NCI-H82 treated with DMSO at 0.1 percent for 48 hours (cell line): ENCODE measurements around the gene SERTAD4.
"Not testable (repeated sequence)": the region's sequence is repeated elsewhere in the genome, so short reads cannot be mapped to it uniquely, and the experiment has no call there.

ENCODE experiments used
- DNase-seq: peaks from one replicate; lab custom pipeline; 2025; ENCODE audit not compliant: unreplicated experiment; lab: John Stamatoyannopoulos, UW

SERTAD4 gene

GRCh38 chr1:210257698-210258529 lies 25.3 kb downstream of the SERTAD4 start:
- no peak for DNase-seq

GRCh38 chr1:210259561-210259960 lies 27.0 kb downstream of the SERTAD4 start:
- DNase-seq, result peak; percentile 56

GRCh38 chr1:210260096-210260495 lies 27.5 kb downstream of the SERTAD4 start:
- peak; percentile 35 for DNase-seq

GRCh38 chr1:210262167-210262896 lies 29.7 kb downstream of the SERTAD4 start:
- no peak for DNase-seq

GRCh38 chr1:210262897-210263272 lies 30.3 kb downstream of the SERTAD4 start:
- DNase-seq, result no peak

- DNase-seq, result no peak
Observed at GRCh38 chr1:210263963-210264362, 31.4 kb downstream of the SERTAD4 start.

GRCh38 chr1:210264496-210265380 lies 32.1 kb downstream of the SERTAD4 start:
- DNase-seq, result no peak

GRCh38 chr1:210265392-210265955 lies 32.9 kb downstream of the SERTAD4 start:
- DNase-seq, result not testable (repeated sequence)

GRCh38 chr1:210269981-210270380 lies 37.4 kb downstream of the SERTAD4 start:
- DNase-seq, result no peak

GRCh38 chr1:210272666-210273065 lies 40.1 kb downstream of the SERTAD4 start:
- DNase-seq, result no peak

GRCh38 chr1:210280221-210280620 lies 47.6 kb downstream of the SERTAD4 start:
- no peak for DNase-seq

GRCh38 chr1:210288116-210288515 lies 55.5 kb downstream of the SERTAD4 start:
- DNase-seq, result no peak

GRCh38 chr1:210289248-210289647 lies 56.7 kb downstream of the SERTAD4 start:
- no peak for DNase-seq

- no peak for DNase-seq
Observed at GRCh38 chr1:210291081-210291764, 58.6 kb downstream of the SERTAD4 start.

- DNase-seq, result no peak
Observed at GRCh38 chr1:210291786-210292230, 59.2 kb downstream of the SERTAD4 start.

- DNase-seq, result no peak
Observed at GRCh38 chr1:210292231-210292871, 59.8 kb downstream of the SERTAD4 start.

- no peak for DNase-seq
Observed at GRCh38 chr1:210293171-210293607, 60.6 kb downstream of the SERTAD4 start.

- peak; percentile 83 for DNase-seq
Observed at GRCh38 chr1:210294999-210295745, 62.6 kb downstream of the SERTAD4 start.
